K562 (cell line): ENCODE measurements around the gene LOXHD1. TPM values are rescaled to one million over a fixed set of nuclear protein-coding genes. Genes with fewer than 3 reads are reported as not detected.

Experiments
- ATAC-seq: fragments of 200-7000 bp; cut with Tn5 transposase; 3 replicates; pipeline ENCODE4 v1.9.1; 2020; ENCODE audit warnings: moderate library complexity
- BruUV-seq: library from RNA; stranded (reverse); fragments of 400-500 nt; replicated peaks from 2 replicates; lab custom pipeline; 2021; lab: Mats Ljungman, UMichigan
- CTCF ChIA-PET: fragments of 300-600 bp; formaldehyde crosslinking; extraction: SDS; loops from one replicate; lab custom pipeline; 2021; ENCODE audit warnings: low intra/inter-chr PET ratio; lab: Yijun Ruan, JAX
- POLR2A ChIA-PET: fragments of 300-600, 350-650 bp; sonication (Branson Sonifier 250); formaldehyde crosslinking; extraction: SDS; loops from one replicate; lab custom pipeline; 2021; ENCODE audit warnings: antibody characterized with exemption, inconsistent platforms; lab: Yijun Ruan, JAX
- DNase-seq, 4 experiments: peaks; one replicate each; pipeline versions ENCODE4 v3.0.0 to v3.0.0-alpha.2; 2011 to 2018; ENCODE audit warnings: low spot score in 3 of 4, mixed read lengths in 3 of 4; ENCODE audit errors: extremely low read depth in 1 of 4
- FAIRE-seq: peaks from 2 replicates; lab custom pipeline; 2011; peaks lifted over from hg19 to GRCh38; lab: Jason Lieb, UNC
- H2AFZ ChIP-seq: 2 replicates; pipeline ENCODE4 v1.6.0; 2011; ENCODE audit warnings: low read depth, low read length, control low read depth, inconsistent platforms
- H3K27ac ChIP-seq: fragments of 200-600 bp; 3 replicates; pipeline ENCODE4 v1.8.0; 2011; ENCODE audit warnings: low read depth, mild to moderate bottlenecking, control low read depth, inconsistent platforms, low read length, moderate library complexity, mixed read lengths; ENCODE audit errors: extremely low read depth
- H3K27me3 ChIP-seq, 2 experiments: fragments of 300-600 bp in 1 of 2; 2 replicates in 1 of 2; 3 replicates in 1 of 2; pipeline versions ENCODE4 v1.6.0 to v1.8.0; 2011; ENCODE audit warnings: inconsistent platforms in 2 of 2, low read length in 2 of 2, mild to moderate bottlenecking in 1 of 2, mixed read lengths in 1 of 2, moderate library complexity in 1 of 2; ENCODE audit not compliant: control insufficient read depth in 2 of 2, insufficient read depth in 2 of 2
- H3K36me3 ChIP-seq: fragments of 300-600 bp; 3 replicates; pipeline ENCODE4 v1.8.0; 2011; ENCODE audit warnings: mild to moderate bottlenecking, low read length, inconsistent platforms; ENCODE audit not compliant: control insufficient read depth, insufficient read depth
- H3K4me1 ChIP-seq, 2 experiments: fragments of 200-600 bp in 1 of 2; replicated peaks in 1 of 2; 2 replicates in 1 of 2; 3 replicates in 1 of 2; pipeline versions ENCODE4 v1.5.1 to v1.8.0; 2011; ENCODE audit warnings: inconsistent platforms in 2 of 2, low read length in 2 of 2, mild to moderate bottlenecking in 1 of 2, mixed read lengths in 1 of 2, moderate library complexity in 1 of 2; ENCODE audit not compliant: control insufficient read depth in 2 of 2, insufficient read depth in 2 of 2
- H3K4me2 ChIP-seq: 2 replicates; pipeline ENCODE4 v1.6.1; 2011; ENCODE audit warnings: low read length, control low read depth, inconsistent platforms, mixed read lengths; ENCODE audit not compliant: insufficient read depth
- H3K4me3 ChIP-seq: fragments of 200-600 bp; sonication (generic), shearing (Covaris generic); 2 replicates; pipeline ENCODE4 v1.5.1; 2016; ENCODE audit warnings: control low read depth, inconsistent platforms
- H3K79me2 ChIP-seq: fragments of 200-600 bp; 3 replicates; pipeline ENCODE4 v1.8.0; 2011; ENCODE audit warnings: low read length, inconsistent platforms; ENCODE audit not compliant: control insufficient read depth, insufficient read depth
- H3K9ac ChIP-seq, 2 experiments: 2 replicates each; pipeline versions ENCODE4 v1.6.0 to v1.6.1; 2011; ENCODE audit warnings: low read depth in 2 of 2, low read length in 2 of 2, control low read depth in 1 of 2, inconsistent platforms in 1 of 2, mild to moderate bottlenecking in 1 of 2, mixed read lengths in 1 of 2; ENCODE audit not compliant: insufficient read depth in 1 of 2
- H3K9me1 ChIP-seq: one replicate; pipeline ENCODE4 v1.6.0; 2011; ENCODE audit warnings: inconsistent platforms, mild to moderate bottlenecking, low read length, moderate library complexity; ENCODE audit not compliant: control insufficient read depth, insufficient read depth
- H3K9me3 ChIP-seq: replicated peaks from 2 replicates; pipeline ENCODE4 v1.5.1; 2011; ENCODE audit warnings: low read depth, low read length, inconsistent platforms; ENCODE audit not compliant: control insufficient read depth, insufficient read depth
- H4K20me1 ChIP-seq: replicated peaks from 2 replicates; pipeline ENCODE4 v1.6.1; 2011; ENCODE audit warnings: low read length, inconsistent platforms, mixed read lengths; ENCODE audit not compliant: control insufficient read depth, insufficient read depth
- CTCF ChIP-seq, 3 experiments: IDR thresholded peaks in 2 of 3; conservative IDR thresholded peaks in 1 of 3; 2 replicates each; pipeline ENCODE4 v1.5.1; 2011 to 2012; ENCODE audit warnings: low read length in 3 of 3, mild to moderate bottlenecking in 3 of 3, control low read depth in 2 of 3, improper control_type of control experiment in 1 of 3, inconsistent platforms in 1 of 3, low read depth in 1 of 3, mixed read lengths in 1 of 3, moderate library complexity in 1 of 3; ENCODE audit not compliant: insufficient read depth in 2 of 3
- POLR2G ChIP-seq: fragments of 200-400 bp; formaldehyde crosslinking; IDR thresholded peaks from 2 replicates; pipeline ENCODE4 v1.6.1; 2017; ENCODE audit warnings: low read depth, mild to moderate bottlenecking, antibody characterized with exemption, low read length, moderate library complexity
- ZBTB40 ChIP-seq, 2 experiments: fragments of 450-650 bp in 1 of 2; sonication (generic) in 1 of 2; formaldehyde crosslinking in 1 of 2; IDR thresholded peaks; 2 replicates each; pipeline versions ENCODE4 v1.7.1 to v1.9.0; 2016 to 2022; ENCODE audit warnings: inconsistent platforms in 1 of 2, mild to moderate bottlenecking in 1 of 2, missing genetic modification reagents in 1 of 2
- WGBS: fragments of 100-300 bp; shearing (Covaris generic); methylation state at CpG from one replicate; pipeline ENCODE4 v1.1.6; 2016; ENCODE audit warnings: low coverage, mixed read lengths; ENCODE audit not compliant: insufficient coverage; ENCODE audit errors: missing lambda C conversion rate; 5-methylcytosine and 5-hydroxymethylcytosine counted together
- in situ Hi-C: fragments of 300-500 bp; cut with MboI; formaldehyde crosslinking; loops from 4 replicates; pipeline ENCODE4 v1.15.0; 2018; ENCODE audit warnings: inconsistent platforms, mixed read lengths
- intact Hi-C: fragments of 100-400 bp; cut with micrococcal nuclease; formaldehyde crosslinking; loops from 2 replicates; pipeline ENCODE4 v1.14.2; 2022
- polyA plus RNA-seq, 8 experiments: library from polyadenylated mRNA; depleted of rRNA in 4 of 8; stranded (reverse) in 5 of 8; unstranded in 3 of 8; fragments of >200 nt; fragmentation: Nextera tagmentation in 2 of 8; fragmentation: Illumina TruSeq in 1 of 8; extraction: Ambion mirVana in 2 of 8; extraction: Trizol in 1 of 8; gene quantifications; 2 replicates each; pipeline versions ENCODE4 v1.2.1 to v1.2.3, GENCODE V29; 2011 to 2014; ENCODE audit warnings: inconsistent platforms in 1 of 8, missing spikeins in 1 of 8
- total RNA-seq, 7 experiments: library from RNA; depleted of rRNA in 6 of 7; stranded (reverse); fragments of >200 nt in 6 of 7; fragmentation: Illumina TruSeq in 2 of 7; extraction: Trizol in 2 of 7; gene quantifications; 2 replicates each; pipeline versions ENCODE4 v1.2.1 to v1.2.3, GENCODE V29; 2011 to 2021; ENCODE audit warnings: low replicate concordance in 1 of 7

Gene LOXHD1
- total and polyA plus RNA-seq, 9 of the 15 experiments (the other 6 are each of a cell fraction or from before 2014, with no cell fraction given) = not detected

DNA sequence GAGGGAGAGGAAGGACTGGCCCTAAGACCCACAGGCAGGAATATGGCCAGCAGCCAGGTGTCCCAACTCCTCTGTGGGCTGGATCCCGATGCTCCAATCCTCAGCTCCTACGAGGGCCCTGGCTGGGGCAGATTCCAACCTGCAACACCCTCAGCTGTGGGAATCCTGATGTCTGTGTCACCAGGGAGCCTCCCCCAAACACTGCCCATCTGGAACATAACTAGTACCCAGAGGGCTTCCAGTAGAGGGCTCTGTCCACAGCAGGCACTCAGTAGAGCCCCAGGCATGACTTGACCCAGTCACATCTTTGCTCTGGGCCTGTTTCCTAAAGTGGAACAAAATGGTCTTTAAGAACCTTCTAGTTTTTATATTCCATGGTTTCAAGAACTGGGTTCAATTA is 20.6 kb upstream of the LOXHD1 start (continued):
- peak in 2 of 3 experiments; percentile 3 to 13; a peak in 1 of 6 replicates for TF ChIP-seq CTCF (IDR thresholded peaks at IDR 0.05 in 2 of 3, conservative IDR thresholded peaks at IDR 0.05 in 1 of 3; ENCODE audit: insufficient read depth in 2 of 3, low read depth in 1 of 3, low read length in 3 of 3)

DNA sequence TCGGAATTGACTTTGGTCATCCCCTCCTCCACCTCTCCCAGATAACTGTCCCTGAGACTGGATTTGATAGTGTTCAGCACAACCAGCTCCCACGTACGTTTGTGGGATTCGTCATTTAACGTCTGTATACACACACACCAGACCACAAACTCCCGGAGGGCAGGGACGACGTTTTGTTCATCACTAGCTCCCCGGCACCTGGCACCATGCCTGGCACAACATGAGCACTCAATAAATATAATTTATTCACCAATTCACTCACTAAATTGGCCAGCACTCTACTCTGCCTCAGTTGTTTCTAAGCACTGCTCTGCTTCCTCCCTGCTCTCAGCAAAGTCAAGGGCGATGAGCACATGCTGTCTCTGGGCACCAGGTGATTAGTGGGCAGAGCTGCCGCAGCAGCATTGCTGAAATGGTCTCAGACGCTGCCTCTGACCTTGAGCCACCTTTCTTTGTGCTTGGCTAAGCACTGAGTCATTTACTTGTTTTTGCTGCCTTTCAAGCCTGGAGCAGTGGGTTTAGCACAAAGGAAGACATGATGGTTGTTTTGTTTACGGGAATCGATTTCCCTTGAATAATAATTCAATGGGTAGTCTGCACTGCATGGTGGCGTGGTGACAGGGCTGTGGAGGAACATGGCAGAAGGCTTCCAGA is 19.3 kb upstream of the LOXHD1 start:
- Histone ChIP-seq H3K27me3 (peaks cover 2 to 28% of the 10 kb centered on the region in 2 experiments; a peak in 3 of 5 replicates), H3K9ac (no peak overlapping the region), H3K79me2 (no peaks in the 10 kb centered on the region), H3K4me1 (peaks cover 0 to 8% of the 10 kb centered on the region in 2 experiments; a peak in 2 of 5 replicates), H4K20me1 (no peaks in the 10 kb centered on the region), H3K9me1 (no peaks in the 10 kb centered on the region), H3K4me2 (no peak overlapping the region), H2AFZ (no peak overlapping the region), H3K36me3 (no peaks in the 10 kb centered on the region), H3K9me3 (no peaks in the 10 kb centered on the region), H3K27ac (no peak overlapping the region), H3K4me3 (no peak overlapping the region)
- intact Hi-C loops = no loop called here
- in situ Hi-C loops = no loop called here
- CTCF ChIA-PET = no interaction called here
- no TSS peak for BruUV-seq
- POLR2A ChIA-PET = no interaction called here
- no peak for ATAC-seq
- no peak for DNase-seq
- no peak for FAIRE-seq
- WGBS = 3% methylated on average over 15 of the region's 15 CpGs
- TF ChIP-seq POLR2G = no peak
- no peak for TF ChIP-seq ZBTB40 (IDR thresholded peaks at IDR 0.05)
- no peak for TF ChIP-seq ZBTB40 (CRISPR knock-in tag; IDR thresholded peaks at IDR 0.05)
